Right kidney (tissue), 9 donors: Measurements from ENCODE around the gene DUOXA1.

ENCODE experiments used
- DNase-seq: peaks from one replicate; pipeline ENCODE4 v3.0.0-alpha.2; 2016
- long read RNA-seq, 8 donors: transcript quantifications; one replicate each; lab custom pipeline, GENCODE V29; 2026

DUOXA1 gene
- long read RNA-seq, donor 1, partial matches to known transcripts: 0 of 1 reads
- long read RNA-seq, donor 1, other reads (novel, unspliced or antisense): 0 of 1 reads
- long read RNA-seq, donor 2: 0 reads
- long read RNA-seq, donor 3: 0 reads
- long read RNA-seq, donor 4: 0 reads
- long read RNA-seq, donor 5: 0 reads
- long read RNA-seq, donor 6: 0 reads
- long read RNA-seq, donor 7: 0 reads
- long read RNA-seq, donor 8: 0 reads

GRCh38 chr15:45129651-45130129 is at the start of gene DUOXA1, which contains the start of gene DUOX1:
Gene DUOXA1, minus strand, starts transcription at chr15:45129879. Its CDS starts 6,865 bp downstream, at chr15:45123014.
Gene DUOX1, plus strand, starts transcription at chr15:45129994. Its CDS starts 1,973 bp downstream, at chr15:45131967.
- DNase-seq: no peak

DNA sequence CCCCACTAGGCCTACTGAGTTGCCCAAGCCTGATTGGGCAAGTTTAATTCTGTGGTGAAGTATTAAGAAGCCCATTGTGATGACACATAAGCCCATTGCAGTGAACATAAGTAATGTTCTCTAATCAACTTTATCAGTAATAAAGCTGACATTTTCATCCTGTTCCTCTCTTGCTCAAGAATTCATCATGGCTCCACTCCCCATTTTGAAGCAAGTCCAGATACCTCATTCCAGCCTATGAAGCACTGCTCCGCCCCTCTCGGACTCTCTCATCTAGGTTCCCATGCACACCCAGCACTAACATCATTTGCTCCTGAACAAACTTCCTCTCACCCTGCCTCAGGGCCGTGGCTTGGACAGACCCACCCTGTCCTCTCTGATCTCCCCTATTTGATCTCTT is 47.6 kb upstream of the DUOXA1 start:
- DNase-seq: no peak

DNA sequence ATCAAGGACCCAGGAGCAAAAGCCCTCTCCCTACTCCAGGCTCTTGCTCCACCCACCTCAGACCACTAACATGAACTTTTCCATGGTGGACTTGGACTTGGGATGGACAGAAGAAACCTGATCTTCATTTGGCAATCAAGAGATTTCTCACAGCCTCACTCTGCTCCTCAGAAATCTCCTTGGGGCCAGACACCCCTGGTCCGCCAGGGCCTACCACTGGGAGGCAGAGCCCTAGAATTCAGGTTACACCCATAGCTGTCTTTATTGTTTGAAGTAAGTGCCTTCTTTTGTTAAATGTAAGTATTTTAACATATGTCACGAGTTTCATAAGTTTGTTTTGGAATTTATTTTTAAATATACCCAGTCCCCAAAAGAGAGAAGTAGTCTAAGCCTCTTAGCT is 44.9 kb upstream of the DUOXA1 start:
- DNase-seq: no peak

- DNase-seq: no peak
These were observed 44.4 kb upstream of the DUOXA1 start for GRCh38 chr15:45174069-45174468.

GRCh38 chr15:45171912-45172311 is 42.2 kb upstream of the DUOXA1 start:
- DNase-seq: no peak

- no peak for DNase-seq
These were observed 40.2 kb upstream of the DUOXA1 start for GRCh38 chr15:45169608-45170480.

- no peak for DNase-seq
These were observed 39.3 kb upstream of the DUOXA1 start for GRCh38 chr15:45168751-45169551.

- no peak for DNase-seq
These were observed 38.6 kb upstream of the DUOXA1 start for GRCh38 chr15:45168286-45168685.

GRCh38 chr15:45167631-45168205 is 38.0 kb upstream of the DUOXA1 start:
- DNase-seq: peak; percentile 29

GRCh38 chr15:45166834-45167630 is 37.4 kb upstream of the DUOXA1 start:
- DNase-seq: peak; percentile 87

DNA sequence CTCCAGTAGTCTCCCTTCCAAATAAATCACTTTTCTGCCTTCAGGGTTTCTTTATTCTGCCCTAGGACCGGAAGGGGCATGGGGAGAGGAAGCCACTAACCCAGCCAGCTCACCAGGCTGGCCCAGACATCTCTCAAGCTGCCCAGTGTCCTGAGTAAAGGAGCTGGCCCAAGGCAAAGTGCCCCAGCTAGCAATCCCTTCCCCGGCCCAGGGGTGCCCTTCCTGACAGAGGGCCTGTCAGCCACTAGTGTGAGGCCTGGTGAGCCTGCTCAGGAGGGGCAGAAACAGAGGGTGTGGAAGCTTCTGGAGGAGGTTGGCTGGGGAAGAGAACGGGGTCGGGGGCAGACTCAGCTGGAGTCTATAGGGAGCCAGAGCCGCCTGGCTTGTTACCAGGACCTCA is 35.9 kb upstream of the DUOXA1 start:
- DNase-seq: no peak

- DNase-seq: no peak
These were observed 35.2 kb upstream of the DUOXA1 start for GRCh38 chr15:45164914-45165313.

DNA sequence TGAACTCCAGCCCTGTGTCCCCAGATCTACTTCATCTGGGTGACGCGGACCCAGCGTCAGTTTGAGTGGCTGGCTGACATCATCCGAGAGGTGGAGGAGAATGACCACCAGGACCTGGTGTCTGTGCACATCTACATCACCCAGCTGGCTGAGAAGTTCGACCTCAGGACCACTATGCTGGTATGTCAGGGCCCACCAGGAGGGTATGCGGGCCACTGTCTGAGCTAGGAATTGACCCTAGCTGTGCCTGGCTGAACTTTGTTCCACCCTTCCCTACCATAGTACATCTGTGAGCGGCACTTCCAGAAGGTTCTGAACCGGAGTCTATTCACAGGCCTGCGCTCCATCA is 33.8 kb upstream of the DUOXA1 start:
- DNase-seq: no peak

DNA sequence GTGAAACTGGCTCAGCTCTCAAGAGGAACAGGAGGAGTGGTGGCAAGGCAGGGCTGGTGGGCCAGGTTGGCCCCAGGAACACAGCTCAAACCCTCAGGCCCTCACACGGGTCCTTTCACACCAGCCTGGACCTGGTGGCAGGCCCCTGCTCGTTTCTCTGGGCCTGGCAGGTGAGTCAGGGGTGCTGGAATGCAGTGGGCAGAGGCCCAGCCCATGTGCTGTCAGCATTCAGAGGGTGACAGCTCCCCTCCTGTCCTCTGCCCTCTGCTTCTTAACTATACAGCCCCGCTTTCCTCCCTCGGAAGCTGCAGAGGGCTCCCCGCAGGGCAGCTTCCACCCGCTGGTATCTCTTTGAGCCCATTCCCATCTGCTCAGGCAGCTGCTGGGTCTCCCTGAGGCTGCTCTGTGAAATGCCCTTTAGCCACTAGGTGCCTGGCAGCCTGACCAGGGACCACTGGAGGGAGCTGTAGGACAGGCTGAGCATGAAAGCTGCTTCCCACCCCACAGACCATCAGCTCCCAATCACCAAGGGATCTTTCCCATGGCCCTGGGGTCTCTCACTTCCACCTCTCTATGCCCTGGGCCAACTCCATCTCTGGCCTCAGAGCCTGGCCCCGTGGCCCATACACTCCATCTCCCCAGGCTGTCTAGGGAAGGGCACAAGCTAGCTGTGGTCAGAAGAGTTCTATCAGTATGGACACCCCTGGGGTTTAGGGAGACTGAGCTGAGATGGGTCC is 33.3 kb upstream of the DUOXA1 start:
- DNase-seq: peak; percentile 66

GRCh38 chr15:45161666-45162065 is 32.0 kb upstream of the DUOXA1 start:
- DNase-seq: no peak

DNA sequence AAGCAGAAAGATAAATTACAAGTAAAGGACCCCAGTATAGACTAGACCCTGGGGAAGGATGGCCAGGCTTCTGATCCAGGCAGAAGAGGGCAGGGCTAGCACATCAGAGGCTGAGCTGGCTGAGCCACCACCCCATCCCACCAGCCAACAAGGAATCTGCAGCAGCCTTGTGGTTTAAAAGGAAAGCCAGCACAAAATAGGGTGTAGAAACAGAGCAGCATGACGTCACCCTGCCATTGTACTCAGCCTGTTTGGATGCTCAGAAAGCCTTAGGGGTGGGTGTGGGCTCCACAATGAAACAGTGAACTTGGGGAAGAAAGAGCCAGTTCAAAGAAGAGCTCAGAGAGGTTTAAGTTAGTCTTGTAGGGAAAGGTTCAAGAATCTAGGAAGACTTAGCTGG is 28.3 kb upstream of the DUOXA1 start:
- no peak for DNase-seq

GRCh38 chr15:45156744-45157455 is 27.2 kb upstream of the DUOXA1 start:
- no peak for DNase-seq

- no peak for DNase-seq
These were observed 26.1 kb upstream of the DUOXA1 start for GRCh38 chr15:45155739-45156138.

- no peak for DNase-seq
These were observed 22.5 kb upstream of the DUOXA1 start for GRCh38 chr15:45151998-45152828.
